NCI-H146 treated with DMSO at 0.1 percent for 48 hours (cell line): ENCODE data around the gene NTRK3.

ENCODE experiments used
- DNase-seq: peaks from one replicate; lab custom pipeline; 2025; ENCODE audit not compliant: unreplicated experiment; lab: John Stamatoyannopoulos, UW

Gene NTRK3

DNA sequence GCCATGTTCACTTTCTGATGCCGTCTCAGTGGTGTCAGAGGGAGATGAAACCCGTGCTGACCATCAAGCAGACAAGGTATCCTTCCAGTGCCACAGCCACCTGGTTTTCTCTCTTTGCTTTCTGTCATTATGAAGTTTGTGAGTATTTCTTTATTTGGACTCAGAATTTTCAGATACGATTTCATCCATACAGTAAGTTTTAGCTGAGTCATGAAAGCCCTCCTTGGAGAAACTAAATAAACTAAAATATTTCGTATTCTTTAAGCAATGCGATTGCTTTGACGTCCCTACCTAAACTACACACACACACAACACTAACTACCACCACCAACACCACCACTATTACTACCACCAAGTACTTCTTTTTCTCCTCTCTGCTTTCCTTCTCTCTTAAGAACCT is 350.1 kb downstream of the NTRK3 start:
- no peak for DNase-seq

DNA sequence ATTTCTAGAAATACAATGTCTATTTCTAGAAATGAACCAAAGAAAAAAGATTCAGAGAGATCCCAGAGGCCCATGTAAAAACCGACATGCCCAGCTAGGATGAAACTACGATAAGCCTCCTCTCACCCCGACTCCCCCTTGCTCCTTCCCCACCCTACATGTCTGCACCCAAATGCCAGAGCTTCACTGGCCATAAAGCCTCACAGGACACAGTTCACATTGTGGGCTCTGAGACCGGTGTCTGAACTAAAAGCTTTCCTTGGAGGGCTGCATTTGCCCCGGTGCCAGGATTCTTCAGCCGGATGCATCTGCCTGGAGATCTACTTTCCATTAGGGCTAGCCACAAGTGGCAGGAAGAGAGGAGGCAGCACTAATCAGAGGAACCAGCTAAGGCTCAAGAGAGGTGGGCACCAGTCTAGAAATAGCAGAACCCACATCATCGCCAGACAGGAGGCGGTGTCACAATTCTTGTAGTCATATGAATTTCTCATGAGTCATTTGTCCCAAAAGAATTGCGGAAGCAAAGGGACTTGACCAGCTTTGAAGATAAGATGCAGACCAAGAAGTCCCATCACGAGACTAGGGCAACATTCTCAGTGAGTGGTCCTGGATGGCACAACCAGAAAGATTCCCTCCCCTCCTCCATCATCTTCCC is 353.6 kb downstream of the NTRK3 start:
- no peak for DNase-seq

DNA sequence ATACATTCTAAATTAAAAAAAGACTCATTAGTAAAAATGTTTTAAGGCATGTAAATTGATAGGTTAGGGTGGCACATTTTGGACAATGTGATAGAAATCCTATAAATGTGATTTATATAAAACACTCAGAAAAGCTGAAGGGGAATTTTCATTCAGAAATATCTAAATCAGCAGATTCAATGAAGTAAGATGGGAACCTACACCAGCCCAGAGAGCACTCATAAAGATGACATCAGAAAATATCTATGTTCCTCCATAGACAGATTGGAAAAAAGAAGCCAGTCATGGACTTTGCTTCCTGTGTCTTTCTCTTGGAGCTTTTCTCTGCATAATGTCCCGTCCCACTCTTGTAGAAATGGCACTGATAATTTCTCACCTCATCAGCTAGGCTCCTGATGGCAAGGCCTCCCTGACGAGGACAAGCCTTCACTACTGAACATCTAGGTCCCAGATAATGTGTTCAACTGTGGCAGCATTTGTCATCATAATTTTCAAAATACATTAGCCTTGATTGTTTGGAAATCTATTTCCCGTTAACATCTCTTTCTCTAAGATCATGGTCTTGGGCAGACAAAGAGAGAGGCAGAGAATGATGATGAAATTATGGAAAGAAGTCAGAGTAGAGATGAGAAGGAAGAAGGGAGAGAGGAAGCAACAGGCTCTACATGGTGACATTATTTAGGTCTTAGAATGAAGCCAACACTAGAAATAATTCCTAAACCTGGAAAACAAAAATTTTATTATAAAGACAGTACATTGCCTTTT is 354.4 kb downstream of the NTRK3 start:
- DNase-seq: no peak

DNA sequence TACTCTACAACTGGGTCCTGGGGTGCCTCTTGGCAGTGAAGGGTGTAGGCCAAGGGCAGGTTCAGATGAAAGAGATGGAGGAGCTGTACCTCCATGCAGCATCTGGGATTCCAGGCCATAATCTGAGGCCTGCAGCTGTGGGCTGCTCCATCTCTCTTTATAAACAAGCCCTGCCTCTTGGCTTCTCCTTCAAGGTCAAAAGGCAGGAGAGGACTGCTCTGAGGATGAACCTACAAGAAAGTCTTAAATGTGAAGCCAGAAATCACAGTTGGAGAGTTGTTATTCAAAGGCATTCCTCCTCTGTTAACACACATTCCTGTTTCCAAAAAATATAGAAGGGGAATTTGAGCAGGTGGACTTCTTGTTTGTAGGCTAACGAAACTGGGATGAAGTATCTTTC is 355.5 kb downstream of the NTRK3 start:
- DNase-seq: no peak

DNA sequence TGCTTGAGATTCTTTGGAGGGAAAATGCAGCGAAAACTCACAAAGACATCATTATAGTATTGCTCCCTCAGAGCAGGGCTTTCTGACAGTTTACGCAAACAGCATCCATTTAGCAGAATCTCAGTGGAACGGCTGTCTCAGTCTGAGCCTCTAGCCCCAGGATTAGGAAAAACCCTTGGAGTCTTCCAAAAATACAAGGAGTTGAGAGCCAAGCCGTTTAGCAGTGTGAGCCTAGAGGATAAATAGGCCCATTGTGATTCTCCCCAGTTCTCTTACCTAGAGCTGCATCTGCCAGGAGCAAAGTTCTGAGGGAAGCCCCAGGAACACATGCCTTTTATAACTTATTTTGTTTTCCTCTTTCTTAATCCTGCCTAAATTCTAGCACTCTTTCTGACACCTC is 359.6 kb downstream of the NTRK3 start:
- no peak for DNase-seq

DNA sequence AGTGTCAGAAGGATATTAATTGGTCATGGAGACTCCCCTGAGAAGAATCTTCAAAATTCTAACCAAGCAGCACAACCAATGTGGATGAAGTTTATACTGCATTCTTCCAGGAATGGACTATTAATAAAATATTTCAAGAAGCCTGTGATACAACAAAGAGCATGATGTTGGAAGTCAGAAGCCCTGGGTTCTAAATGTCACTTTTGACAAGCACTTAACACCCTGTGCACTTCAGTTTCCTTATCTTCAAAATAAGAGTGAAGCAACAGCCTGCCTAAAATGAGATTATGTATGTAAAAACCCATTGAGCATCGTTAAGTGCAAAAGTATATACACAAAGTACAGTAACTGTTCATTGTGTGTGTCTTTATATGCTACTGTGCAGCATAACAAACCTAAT is 369.4 kb downstream of the NTRK3 start:
- DNase-seq: no peak

DNA sequence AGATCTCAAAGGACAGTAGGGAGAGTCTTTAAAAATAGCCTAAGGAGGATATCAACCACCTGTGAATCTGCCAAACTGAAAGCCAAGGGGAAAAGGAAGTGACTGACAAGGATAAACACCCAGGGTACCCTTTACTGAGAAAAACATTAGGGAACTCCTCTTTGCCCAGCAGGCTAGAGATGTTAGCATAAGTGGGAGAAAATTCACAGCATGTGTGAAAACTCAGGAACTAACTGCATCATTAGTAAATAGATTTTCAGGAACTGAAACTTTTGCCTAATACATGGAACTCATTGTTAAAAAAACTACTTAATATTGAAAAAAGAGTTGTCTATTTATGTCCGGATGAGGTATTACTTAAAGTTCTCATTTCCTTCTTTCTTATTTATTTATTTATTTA is 375.5 kb downstream of the NTRK3 start:
- no peak for DNase-seq

DNA sequence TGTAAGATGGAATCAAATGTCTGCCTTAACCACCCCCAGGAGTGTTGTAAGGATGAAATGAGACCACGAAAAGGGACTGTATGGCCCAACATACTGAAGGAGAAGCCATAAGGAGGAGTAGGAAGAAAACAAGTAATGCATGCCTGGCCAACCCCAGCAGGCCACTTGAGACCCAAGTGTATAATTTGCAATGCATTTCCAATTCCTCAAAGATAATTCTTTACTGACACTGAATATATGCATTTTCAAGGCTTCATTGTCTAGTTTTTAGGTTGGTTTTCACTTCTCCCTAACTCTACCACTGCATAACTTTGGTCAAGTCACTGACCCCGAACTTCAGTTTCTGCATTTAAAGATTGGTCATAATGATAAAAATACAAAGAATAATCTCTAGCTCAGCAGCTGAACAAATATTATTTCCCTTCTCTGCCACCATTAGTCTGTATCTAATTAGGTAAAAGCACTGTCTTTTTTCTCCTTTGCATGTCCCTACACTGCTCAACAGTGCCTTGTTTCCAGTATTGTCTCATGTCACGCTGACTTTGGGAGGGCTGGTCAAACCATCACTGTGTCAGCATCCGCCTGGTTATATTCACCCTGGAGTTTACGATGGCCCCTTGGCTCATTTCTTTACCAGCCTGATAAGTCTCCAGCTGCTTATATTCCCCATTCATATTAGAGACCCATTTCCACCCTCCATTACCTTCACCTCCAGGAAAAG is 378.6 kb downstream of the NTRK3 start:
- DNase-seq: no peak

DNA sequence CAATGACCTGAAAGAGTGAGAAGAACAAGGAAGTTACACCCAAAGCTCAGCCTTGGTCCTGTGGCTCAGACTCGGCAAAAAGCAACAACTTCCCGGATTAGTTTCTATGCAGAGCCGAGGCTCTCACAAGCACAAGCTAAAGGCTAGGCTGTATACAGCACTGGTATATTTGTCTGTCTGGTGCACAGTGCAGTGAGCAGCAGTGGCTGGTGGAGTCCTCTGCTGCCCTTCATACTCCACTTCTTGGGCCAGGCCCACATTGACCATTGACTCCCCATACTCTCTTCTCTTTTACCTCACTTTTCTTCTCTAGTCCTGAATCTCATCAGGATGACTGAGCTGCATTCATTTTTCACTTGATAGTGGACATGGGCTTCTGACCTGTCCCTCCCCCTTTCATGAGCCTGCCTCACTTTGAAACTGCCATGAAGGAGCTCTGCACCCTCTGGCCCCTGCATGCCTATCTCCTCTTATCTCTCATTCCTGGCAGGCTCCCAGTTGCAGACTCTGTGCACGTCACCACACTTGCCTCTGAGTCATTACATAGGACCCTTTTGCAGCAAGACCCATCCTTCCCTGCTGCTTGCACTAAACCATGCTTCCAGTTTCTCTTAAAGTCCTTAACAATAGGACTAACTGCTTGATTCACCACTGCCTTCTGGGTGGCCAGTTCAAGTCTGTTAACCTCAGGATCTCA is 379.3 kb downstream of the NTRK3 start:
- DNase-seq: no peak

DNA sequence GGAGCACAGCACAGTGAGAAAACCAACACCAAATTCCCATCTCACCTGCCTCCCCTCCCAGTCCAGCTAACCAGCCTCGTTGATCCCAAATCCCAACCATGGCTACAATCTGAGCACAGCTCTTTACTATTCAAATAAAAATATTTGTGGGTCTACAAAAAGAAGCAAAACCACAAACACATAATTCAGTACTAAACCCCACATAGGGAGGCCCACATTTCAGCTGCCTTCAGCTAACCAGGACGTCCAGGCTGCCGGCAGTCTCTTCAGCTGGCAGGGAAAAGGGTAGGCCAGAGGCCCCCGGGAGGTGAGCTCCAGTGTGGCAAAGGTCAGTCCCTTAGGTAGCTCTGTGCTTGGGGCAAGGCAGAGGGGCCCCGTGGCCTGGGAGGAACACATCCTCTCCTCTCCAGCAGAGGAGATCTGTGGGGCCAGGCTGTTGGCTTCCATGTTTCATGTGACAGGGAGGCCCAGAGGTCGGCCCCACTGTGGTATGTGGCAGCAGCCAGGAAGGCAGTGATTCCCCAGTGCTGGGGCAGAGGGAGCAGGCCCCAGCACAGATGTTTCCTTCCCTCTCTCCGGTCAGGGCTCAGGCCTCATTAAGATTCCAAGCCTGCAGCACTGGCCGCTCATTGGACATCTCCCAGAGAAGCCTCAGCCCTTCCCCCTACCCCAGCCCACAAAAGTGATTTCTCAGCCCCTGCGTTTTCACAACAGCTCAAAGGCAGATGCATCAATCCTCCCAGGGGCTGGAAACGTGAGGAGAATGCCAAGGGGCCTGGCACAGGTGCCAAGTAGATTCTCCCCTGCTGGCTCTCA is 381.4 kb downstream of the NTRK3 start:
- no peak for DNase-seq

DNA sequence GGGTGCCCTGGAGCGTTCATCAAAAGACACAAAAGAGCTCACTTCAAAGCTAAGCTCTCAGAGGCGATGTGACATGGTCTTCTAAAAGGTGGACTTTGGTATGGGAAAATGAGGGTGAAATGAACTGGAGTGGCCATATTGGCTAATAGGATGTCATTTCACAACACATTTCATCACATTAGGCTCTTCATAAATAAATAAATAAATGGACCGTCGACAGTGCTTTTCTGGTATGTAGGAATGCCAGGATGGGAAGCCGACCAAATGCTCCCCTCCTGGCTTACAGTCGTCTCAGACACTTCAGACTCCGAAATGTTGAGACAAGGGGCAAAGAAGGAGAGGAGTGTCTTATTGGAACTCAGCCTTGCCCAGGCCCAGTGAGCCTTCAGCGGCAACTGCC is 383.0 kb downstream of the NTRK3 start:
- DNase-seq: no peak

DNA sequence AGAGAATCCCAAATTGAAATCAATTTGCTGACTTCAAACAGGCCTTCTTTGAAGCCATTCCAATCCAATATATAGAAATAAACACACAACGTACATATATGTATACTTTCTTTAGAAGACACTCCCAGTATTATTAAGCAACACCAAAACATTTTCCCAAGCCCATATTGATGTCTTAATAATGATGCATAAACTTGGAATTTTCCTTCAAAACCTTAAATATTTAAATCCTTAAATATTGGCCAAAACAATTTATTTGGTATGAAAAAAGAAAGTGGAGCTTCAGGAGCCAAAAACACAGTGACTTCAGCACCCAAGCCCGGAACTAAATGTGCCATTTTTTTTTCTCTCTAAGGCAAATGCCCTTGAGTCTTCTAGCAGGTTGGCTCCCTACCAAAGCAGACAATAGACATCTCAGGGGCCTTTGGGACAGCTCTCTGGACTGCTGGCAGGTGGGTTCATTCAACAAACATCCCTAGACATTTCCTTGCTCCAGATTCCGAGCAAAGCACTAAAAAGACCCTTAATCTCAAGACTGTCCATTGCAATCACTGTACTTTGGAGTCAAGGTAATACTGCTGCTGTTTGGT is 384.7 kb downstream of the NTRK3 start:
- DNase-seq: no peak

DNA sequence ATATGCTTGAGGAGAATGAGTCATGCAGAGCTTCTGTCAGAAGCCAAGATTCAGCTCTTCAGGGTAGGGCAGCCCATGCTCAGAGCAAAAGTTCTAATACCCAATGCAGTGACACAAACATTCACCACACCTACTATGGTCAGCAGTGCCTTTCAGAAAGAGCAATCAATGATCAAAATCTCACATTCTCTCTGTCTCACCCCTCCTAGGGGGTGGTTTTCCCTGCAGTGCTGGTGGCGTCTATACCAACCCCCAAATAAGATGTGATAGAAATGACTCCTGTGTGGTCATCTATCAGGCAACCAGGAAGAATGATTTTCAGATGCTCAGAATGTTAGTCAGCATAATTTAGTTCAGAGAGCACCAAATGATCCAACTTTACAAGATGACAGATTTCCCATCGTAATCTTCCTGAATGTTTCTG is 385.3 kb downstream of the NTRK3 start:
- no peak for DNase-seq

DNA sequence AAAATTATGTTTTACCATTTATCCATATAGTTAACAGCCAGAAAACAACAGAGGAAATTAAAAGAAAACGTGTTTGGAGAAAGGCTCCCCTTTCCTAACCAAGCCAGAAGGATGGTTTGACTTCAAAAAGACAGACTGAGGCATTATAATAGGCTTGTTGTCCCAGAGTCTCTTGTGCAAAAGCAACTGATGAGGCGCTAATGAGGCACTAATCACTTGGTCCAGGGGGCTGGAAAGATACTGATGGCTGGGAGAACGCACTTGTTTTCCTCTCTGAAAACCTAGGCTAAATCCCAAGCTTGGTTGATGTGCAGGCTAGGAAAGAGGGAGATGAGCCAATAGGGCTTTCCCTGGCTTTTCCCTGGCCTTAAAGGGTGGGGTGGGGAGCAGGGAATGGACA is 389.6 kb downstream of the NTRK3 start:
- DNase-seq: no peak

DNA sequence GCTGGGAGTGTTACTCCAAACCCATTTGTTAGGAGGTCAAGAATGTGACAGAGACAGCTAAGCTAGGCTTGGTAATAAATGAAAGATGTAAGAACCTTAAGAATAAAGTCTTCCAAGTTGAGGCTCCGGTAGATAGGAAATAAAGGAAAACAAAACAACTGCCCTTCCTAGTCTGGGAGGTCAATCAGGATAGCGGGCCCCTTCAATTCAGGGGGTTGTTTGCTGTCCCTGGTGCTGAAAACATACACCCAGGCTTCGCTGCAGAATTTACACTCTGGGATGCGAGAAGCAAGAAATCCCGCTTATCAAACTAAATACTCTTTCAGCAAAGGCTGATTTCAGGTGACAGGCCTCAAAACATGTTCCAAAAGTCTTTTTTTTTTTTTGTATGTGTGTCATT is 393.4 kb downstream of the NTRK3 start:
- no peak for DNase-seq

DNA sequence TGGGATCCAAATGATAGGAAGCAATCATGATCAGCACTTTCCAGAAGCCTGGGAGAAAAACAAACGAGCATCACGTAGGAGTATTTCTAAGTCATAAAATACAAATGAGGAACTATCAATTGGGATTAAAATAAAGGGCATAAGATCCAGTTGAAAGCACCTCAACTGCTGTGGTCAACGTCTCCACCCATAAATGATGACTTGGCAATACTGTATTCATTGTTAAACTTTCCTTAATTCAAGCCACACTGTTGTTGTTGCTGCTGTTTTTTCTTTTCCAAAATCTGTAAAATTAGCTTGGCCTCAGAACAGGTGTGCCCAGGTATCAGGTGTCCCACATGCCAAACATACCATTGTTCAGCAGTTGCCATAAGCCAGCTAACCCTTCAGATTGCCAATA is 395.8 kb downstream of the NTRK3 start:
- DNase-seq: no peak

DNA sequence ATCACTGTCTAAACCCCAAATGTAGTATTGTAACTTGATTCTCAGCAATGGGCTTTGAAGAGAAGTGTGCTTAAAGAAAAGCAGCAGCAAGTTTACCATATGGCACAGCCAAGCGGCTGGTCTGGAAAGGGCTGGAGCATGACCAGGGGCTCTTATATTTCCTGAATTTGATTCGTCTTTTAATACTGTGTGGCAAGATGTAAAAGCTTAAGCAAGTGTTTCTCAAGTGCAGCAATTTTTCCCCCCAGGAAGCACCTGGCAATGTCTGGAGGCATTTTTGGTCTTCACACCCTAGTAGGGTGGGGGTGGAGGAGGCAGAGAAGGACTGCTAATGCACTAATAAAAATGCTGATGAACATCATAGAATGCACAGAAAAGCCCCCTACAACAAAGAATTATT is 397.9 kb downstream of the NTRK3 start:
- no peak for DNase-seq

DNA sequence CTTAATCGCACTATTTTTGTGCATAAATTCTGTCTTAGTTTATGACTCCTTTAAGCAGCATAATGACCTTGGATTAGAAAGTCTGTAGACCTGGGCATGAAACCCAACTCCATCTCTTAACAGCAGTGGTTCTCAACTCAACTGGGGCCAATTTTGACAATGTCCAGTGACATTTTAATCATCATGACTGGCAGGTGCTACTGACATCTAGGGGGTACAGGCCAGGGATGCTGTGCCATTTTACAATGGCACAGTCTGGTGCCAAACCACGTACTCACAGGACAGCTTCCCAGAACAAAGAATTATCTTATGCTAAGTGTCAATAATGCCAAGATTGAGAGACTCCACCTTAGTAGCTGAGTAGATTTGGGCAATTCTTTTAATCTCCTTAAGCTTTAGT is 405.0 kb downstream of the NTRK3 start:
- DNase-seq: no peak

DNA sequence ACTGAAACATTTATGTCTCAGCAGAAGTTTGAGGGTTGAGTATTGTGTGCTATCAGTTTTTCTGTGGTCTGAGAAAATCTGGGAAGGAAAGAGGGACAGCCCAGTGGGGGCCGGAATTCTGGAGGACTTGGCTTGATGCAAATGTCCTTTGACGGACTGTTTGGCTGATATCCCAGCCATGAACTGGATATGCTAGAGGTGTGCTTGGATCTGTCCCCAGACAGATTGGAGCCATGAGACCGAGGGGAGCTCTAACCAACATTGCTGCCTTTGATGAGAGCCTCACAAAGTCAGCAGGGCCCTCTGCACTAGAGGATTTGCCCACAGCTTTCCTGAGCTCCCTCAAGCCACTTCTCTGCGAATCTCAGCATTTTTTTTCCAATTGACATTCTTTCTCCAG is 405.6 kb downstream of the NTRK3 start:
- no peak for DNase-seq

DNA sequence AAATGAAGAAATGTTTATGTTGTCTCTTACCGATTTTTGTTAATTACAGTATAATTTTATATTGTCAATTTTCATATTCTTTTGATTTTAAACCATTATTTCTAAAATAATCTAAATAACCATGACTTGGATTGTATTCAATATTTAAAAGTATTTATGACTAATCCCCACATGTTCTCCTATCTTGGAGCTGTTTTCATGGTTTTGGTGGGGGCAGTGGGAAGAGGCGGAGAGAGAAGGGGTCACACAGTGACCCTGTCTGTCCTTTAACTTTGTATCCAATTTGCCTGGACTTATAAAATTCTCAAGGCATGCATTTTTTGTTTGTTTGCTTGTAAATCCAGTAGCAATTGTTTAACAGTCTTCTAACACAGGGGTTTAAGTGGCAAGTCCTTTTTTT is 407.4 kb downstream of the NTRK3 start:
- no peak for DNase-seq
